Measurements from ENCODE around the gene A2ML1.
"Not testable (repeated sequence)": the region's sequence is repeated elsewhere in the genome, so short reads cannot be mapped to it uniquely, and the experiment has no call there.

Gene A2ML1

DNA sequence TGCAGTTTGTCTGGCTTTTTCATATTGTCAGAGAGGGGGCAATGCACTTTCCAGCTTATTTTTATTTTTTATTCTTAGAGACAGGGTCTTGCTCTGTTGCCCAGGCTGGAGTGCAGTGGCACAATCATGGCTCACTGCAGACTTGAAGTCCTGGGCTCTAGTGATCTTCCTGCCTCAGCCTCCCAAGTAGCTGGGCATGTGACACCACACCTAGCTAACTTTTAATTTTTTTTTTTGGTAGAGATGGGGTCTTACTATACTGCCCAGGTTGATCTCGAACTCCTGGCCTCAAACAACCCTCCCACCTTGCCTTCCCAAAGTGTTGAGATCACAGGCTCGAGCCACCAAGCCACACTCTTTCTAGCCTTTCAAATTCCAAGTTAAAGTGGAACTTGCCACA, 3.9 kb upstream of the A2ML1 start:
- DNase-seq: no peak

DNA sequence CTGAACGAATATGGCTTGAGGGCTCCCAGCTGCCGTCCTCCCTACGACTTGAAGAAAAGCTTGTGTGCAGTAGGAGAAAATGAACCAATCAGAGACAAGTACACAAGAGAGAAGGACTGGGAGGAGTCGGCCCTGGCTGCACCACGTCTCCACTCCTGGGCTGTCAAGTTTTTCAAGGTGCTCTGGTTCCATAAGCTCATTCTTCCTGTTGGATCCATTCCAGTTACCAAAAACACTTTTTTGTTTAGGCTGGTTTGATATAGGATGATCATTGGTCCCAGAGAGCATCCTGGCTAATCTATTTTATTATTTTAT, 2.8 kb upstream of the A2ML1 start:
- no peak for DNase-seq

DNA sequence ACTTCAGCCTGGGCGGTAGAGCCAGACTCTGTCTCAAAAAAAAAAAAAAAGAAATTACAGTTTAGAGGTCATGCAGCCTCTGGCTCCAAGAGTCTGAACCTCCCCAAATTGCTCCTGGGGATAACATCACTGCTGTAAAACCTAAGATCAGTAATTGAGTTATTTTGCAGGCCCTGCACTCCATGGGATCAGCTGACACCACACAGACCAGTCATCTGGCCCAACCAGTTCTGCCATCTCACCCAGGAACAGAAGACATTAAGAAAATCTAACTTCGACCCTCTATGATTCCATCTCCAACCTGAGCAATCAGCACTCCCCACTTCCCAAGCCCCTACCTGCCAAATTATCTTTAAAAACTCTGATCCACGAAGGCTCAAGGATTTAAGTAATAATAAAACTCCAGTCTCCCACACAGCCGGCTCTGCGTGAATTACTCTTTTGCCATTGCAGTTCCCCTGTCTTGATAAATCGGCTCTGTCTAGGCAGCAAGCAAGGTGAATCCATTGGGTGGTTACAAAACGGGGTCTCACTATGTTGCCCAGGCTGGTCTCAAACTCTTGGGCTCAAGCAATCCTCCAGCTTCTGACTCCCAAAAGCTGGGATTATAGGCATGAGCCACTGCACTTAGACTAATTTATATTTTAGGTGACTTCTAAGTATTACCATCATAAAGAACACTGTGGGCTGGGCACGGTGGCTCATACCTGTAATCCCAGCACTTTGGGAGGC, 1.6 kb upstream of the A2ML1 start:
- not testable (repeated sequence) for DNase-seq

DNA sequence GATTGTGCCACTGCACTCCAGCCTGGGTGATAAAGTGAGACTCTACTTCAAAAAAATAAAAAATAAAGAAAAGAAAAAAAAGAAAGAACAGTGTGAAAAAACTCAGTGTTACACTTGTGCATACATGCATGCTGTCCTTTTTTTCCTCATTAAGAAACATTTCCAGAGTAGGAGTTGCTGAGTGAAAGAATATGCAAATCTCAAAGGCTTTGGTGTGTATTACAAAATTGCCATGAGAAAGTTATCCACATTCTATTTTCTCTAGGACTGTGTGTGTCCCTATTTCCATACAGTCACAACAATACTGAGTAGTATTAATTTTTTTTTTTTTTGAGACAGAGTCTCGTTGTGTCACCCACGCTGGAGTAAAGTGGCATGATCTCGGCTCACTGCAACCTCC, 830 bp upstream of the A2ML1 start:
- no peak for DNase-seq

DNA sequence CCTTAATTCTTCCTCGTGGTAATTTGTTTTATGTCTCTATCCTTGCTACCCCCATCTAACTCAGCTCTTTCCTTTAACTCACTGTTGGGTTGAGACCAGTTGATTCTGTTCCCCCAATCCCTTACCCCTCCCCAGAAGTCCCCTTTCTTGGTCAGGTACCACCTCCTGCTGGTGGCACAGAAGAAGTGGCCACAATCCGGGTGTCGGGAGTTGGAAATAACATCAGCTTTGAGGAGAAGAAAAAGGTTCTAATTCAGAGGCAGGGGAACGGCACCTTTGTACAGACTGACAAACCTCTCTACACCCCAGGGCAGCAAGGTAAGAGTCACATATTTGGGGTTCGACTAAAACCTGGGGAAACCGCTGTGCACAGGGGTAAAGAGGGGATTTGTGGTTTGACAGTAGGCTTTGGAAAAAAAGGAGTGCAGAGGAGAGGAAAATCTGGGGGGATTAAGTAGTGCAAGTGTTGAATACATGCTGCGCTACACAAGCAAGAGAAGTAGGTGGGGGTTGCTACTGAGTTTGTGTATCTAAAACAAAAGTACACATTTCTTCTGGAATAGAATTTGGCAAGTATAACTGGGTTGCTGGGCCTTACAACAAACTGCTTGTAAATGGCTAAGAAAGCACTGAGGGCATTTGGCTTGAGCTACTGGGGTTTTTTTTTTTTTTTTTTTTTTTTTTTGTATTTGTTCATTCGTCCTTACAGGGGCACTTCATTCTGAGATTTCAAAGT, 1.3 kb downstream of the A2ML1 start:
- peak; percentile 7 for DNase-seq

DNA sequence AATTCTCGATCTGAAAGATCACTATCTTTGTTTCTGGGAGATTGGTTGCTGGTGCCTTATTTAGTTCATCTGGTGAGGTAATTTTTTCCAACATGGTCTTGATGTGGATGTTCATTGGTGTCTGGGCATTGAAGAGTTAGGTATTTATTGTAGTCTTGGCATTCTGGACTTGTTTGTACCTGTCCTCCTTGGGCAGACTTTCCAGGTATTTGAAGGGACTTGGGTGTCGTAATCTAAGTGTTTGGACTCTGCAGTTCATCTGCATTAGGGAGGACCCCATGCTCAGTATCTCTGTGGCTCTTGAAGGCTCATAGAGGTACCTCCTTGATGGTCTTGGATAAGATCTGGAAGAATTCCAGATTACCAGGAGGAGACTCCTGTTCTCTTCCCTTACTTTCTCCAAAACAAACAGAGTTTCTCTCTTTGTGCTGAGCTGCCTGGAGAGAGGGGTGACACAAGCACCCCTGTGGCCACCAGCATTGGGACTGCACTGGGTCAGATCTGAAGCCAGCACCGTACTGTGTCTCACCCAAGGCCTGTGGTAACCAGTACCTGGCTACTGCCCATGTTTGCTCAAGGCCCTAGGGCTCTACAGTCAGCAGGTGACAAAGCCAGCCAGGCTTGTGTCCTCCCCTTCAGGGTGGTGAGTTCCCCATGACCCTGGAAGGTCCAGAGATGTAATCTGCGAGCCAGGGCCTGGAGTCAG, 5.3 kb downstream of the A2ML1 start:
- no peak for DNase-seq

DNA sequence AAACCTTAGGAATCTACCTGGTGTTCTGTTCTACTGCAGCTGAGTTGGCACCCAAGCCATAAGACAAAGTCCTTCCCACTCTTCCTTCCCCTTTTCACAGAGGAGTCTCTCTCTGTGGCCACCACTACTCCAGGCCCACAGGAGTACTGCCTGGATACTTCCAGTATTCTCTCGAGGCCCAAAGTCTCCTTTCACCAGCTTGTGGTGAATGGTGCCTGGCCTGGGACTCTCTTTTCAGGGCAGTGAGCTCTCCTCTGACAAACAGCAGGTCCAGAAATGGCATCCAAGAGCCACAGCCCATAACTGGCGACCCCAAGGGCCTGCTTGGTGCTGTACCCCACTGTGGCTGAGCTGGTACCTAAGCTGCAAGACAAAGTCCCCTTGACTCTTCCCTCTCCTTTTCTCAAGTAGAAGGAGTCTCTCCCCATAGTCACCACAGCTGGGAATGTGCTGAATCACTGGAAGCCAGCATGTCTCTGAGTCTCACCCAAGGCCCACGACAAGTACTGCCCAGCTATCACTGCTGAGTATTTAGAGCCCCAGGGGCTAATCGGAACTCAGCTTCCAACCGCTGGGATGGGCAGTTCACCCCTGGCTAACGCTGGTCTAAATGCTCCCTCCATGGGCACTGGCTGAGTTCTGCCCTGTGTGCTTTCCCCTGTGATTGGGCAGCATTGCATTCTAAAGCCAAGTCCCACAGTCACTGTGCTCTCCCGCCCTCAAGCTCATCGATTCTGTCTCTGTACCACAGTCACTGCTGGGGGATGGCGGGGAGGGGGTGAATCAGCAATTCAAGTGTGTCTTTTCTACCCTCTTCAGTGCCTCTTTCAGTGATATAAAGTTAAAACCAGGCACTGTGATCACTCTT, 6.1 kb downstream of the A2ML1 start:
- no peak for DNase-seq

DNA sequence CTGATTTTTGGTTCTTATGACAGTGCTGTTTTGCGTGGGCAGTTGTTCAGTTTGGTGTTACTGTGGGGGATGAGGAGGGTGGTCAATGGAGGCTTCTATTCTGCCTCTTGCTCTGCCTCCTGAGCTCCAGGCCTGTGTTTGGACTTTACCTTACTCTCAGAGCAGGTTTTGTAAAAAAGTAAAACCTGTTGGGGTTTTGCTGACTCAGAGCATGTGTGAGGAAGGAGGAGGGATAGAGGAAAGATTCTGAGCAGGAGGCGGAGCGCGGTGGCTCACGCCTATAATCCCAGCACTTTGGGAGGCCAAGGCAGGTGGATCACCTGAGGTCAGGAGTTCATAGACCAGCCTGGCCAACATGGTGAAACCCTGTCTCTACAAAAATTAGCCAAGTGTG, 6.7 kb downstream of the A2ML1 start:
- no peak for DNase-seq

DNA sequence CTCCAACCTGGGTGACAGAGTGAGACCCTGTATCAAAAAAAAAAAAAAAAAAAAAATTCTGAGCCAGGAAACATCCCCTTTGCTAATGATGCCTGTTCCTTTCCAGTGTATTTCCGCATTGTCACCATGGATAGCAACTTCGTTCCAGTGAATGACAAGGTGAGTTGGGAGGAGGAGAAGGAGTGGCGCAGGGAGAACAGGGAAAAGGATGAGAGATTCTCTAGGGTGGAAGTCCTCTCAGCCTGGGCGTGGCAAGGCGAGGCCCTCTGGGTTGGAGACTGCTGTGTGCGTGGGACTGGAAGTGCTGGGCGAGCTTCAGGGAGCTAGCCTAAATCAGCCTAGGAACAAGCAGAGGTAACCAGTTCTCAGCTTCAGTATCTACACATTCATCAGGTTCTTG, 7.2 kb downstream of the A2ML1 start:
- DNase-seq: no peak

DNA sequence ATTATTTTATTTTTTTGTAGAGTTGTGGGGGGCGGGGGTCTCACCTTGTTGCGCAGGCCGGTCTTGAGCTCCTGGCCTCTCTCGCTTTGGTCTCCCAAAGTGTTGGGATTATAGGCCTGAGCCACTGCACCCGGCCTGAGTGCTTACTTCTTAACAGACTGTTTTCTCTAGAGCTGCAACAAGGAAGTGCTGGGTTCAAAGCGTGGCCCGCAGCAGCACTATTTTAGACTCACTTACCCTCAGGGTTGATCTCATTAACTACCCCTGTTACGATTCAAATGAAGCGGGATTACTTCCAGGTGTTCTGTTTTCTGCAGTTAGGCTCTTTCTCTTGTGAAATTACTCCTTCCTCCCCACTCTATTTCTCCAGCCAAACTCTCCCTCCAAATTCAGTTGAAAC, 8.7 kb downstream of the A2ML1 start:
- DNase-seq: no peak

DNA sequence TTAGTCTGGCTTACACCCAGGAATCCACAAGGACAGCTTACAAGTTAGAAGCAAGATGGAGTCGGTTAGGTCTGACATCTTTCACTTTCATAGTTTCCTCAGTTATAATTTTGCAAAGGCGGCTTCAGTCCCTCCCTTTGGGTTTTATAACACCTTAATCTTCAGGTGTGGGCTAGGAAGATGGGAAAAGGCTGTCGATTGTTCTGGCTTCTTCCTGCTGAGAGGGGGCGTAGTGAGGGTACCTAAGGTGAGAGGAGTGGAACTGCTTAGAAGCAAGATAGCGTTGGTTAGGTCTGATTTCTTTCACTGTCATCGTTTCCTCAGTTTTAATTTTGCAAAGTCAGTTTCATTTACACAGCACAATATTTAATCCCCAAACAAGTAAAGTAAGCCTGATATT, 10.1 kb downstream of the A2ML1 start:
- DNase-seq: no peak

DNA sequence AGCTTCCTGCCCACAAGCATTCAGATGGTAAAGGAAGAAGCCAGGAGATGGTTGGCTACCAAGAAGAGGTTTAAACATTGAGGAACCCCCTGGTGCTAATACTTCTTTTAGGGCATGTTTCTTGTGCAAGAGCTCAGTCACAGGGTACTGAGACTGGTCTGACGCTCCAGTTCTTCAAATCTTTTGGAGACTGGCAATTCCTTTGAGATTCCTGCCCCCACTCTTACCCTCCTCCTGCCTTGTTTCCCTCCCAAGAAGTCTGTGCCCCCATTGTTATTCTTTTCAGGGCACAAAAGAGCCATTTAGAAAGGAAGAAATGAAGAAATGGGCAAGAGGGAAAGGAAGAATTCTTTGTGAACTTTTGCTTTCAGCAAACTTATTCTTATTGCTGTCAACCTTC, 11.8 kb downstream of the A2ML1 start:
- no peak for DNase-seq

DNA sequence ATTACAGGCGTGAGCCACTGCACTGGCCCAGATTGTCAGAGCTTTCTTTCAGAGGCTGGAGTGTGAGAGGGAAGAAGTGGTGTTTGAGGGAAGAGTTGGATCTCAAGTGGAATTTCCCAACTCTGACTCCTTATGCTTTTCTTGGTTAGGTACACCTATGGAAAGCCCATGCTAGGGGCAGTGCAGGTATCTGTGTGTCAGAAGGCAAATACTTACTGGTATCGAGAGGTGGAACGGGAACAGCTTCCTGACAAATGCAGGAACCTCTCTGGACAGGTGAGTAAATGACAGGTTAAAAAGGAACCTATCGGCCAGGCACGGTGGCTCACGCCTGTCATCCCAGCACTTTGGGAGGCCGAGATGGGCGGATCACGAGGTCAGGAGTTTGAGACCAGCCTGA, 14.9 kb downstream of the A2ML1 start:
- DNase-seq: no peak

DNA sequence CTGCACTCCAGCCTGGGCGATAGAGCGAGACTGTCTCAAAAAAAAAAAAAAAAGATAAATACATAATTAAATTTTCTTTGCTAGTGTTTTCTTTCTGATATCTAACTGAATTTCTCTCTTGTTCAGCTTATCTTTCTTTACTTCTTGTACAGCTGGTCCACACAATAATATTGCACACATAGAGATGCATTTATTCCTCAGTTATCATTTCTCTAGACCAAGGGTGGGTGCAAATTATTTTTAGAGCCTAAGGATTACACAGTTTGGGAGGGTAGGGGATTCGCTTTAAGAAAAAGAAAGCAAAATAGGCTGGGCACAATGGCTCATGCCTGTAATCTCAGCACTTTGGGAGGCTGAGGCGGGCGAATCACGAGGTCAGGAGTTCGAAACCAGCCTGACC, 17.9 kb downstream of the A2ML1 start:
- DNase-seq: no peak

DNA sequence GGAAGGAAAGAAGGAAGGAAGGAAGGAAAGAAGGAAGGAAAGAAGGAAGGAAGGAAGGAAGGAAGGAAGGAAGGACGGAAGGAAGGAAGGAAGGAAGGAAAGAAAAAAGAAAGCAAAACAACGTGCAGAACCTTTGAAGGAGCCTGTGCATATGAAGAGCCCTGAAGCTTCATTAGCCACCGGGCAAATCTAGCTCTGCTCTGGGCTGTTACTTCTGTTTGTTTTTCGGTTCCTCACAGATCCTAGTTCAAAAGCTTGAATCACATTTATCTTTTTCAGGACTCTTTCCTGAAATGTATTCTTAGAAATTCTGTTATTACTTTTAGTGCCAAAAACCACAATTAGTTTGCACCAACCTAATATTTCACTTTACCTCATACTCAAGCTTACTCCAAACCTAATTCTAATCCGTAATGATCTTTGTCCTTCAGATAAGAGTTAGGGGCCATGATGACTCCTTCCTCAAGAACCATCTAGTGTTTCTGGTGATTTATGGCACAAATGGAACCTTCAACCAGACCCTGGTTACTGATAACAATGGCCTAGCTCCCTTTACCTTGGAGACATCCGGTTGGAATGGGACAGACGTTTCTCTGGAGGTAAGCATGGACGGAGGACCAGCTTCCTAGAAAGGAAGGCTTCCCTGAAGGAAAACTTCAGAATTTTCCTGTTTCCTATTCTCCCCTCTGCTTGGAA, 18.7 kb downstream of the A2ML1 start:
- no peak for DNase-seq

DNA sequence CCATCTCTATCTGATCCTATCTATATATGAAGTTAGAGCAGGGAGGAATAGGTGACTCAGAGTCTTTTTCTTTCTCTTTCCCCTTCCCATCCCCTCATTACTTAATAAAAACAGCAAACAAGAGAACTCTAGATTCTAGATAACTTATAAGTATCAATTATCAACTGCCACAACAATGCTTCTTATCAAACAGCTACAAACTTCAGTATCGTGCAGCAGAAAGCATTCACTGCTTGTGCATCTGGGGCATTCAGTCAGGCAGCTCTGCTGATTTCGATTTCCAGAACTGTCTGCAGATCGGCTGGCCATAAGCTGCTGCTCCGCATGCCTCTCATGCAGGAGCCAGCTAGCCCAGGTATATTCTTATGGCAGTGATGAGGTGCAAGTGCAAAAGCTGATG, 19.4 kb downstream of the A2ML1 start:
- no peak for DNase-seq

DNA sequence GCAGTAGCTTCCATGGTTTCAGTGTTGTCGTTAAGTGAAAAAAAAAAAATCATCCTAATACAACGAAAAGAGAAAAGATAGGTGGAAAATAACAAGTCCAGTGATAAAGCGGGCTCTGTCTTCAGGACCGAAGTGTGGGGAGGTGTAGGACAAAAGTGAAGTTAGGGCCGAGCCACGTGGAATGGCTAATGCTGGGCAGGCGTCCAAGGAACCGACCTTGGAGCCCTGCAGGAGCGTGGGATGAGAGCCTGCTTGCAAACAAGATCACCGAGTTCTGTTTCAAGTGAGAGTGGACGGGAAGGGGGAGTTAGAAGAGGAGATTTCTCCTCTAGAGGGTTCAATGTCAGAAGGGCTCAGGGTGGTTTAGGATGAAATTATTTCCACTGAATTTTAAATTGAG, 22.2 kb downstream of the A2ML1 start:
- no peak for DNase-seq

DNA sequence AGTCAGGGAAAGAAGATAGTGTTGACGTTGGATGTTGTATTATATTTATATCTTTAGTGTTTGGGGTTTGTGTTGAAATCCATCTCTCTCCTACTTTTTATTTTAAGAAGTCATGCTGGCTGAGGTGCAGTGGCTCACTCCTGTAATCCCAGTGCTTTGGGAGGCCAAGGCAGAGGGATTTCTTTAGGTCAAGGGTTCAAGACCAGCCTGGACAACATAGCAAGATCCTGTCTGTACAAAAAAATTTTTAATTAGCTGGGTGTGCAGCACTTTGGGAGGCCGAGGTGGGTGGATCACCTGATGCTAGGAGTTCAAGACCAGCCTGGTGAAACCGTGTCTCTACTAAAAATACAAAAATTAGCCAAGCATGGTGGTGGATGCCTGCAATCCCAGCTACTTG, 23.9 kb downstream of the A2ML1 start:
- no peak for DNase-seq

DNA sequence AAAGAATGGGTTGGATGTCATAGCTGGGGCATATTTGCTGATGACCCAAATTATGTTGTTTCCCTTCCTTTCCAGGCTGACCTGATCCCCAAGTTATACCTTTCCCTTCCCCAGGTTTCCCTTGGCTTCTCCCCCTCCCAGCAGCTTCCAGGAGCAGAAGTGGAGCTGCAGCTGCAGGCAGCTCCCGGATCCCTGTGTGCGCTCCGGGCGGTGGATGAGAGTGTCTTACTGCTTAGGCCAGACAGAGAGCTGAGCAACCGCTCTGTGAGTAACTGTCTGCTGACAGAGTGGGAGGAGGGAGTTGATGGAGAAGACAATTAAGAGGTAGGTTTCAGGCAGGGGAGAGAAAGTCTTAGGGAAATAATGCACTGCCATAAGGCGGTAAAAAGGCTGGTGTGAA, 25.0 kb downstream of the A2ML1 start:
- no peak for DNase-seq

DNA sequence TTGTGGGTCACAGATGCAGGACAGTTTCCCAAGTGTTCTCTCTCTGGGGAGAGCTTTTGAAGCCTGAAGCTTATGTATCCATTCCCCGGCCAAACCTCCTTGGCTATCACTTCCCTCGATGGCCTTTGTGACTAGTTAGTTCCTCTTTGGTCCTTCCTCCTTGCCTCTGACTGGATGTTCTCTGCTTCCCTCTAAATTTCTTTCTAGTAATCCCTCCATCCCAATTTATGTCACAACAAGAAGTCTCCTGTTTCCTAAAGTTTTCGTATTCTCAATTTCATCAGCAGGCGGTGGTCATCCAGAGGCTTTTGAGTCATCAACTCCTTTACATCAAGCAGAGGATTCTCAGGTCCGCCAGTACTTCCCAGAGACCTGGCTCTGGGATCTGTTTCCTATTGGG, 27.5 kb downstream of the A2ML1 start:
- DNase-seq: no peak

DNA sequence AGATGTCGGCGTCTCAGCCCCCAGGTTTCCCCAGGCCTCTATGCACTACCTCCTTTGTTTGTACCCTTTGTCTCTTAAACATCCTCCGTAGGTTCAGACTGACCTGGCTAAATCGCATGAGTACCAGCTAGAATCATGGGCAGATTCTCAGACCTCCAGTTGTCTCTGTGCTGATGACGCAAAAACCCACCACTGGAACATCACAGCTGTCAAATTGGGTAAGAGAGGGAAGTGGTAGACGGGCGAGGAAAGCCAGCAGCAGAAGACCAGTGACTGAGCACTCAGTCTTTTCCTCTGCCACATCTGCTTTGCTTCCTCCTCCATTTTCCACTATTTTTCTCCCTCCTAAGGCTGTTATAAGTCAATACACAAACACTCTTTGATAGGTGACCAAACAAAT, 29.7 kb downstream of the A2ML1 start:
- DNase-seq: no peak

DNA sequence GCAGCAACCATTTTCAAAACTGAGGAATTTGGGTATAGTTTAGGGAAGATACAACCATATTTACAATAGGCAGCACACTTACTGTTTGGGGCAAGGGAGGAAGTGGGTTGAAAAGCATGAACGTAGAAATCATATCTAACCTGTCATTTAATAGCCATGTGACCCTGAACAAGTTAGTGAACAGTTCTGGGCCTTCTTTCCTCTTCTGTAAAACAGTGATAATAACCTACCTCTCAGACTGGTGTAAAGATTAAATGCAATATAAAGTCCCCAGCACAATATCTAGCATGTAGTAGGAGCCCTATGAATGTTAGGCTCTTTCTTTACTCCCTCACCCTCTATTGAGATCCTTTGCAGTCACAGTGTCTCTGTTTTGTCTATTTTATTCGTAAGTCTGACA, 33.5 kb downstream of the A2ML1 start:
- DNase-seq: no peak

DNA sequence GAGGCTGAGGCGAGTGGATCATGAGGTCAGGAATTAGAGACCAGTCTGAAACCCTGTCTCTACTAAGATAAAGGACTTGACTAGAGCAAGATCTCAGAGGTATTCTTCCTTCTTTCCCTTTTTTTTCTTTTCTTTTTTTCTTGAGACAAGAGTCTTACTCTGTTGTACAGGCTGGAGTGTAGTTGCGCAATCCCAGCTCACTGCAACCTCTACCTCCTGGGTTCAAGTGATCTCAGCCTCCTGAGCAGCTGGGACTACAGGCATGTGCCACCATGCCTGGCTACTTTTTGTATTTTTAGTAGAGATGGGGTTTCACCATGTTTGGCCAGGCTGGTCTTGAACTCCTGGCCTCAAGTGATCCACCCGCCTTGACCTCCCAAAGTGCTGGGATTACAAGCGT, 37.0 kb downstream of the A2ML1 start:
- DNase-seq: not testable (repeated sequence)

All from CD4-positive, alpha-beta T cell treated with Interleukin-17A for 1 hour (primary cell).